IMR-90 (cell line): ENCODE results near the gene C9orf57. TPM values are rescaled to one million over a fixed set of nuclear protein-coding genes. Genes with fewer than 3 reads are reported as not detected.

Experiments
- ATAC-seq: fragments of 200-7000 bp; cut with Tn5 transposase; 2 replicates; pipeline ENCODE4 v1.9.1; 2020; ENCODE audit warnings: low read depth, mild to moderate bottlenecking, moderate library complexity
- BruUV-seq: library from RNA; stranded (reverse); fragments of 400-500 nt; replicated peaks from 2 replicates; lab custom pipeline; 2021; lab: Mats Ljungman, UMichigan
- CTCF ChIA-PET: fragments of 300-600 bp; formaldehyde crosslinking; extraction: SDS; loops from one replicate; lab custom pipeline; 2021; ENCODE audit warnings: antibody characterized with exemption; lab: Yijun Ruan, JAX
- POLR2A ChIA-PET: fragments of 300-600 bp; sonication (Branson Sonifier 250); formaldehyde crosslinking; loops from one replicate; lab custom pipeline; 2022; ENCODE audit warnings: antibody characterized with exemption; ENCODE audit not compliant: unreplicated experiment; lab: Charles Lee
- DNase-seq: peaks from one replicate; pipeline ENCODE4 v3.0.0; 2013
- H2AFZ ChIP-seq: replicated peaks from 2 replicates; pipeline ENCODE3; 2013; ENCODE audit warnings: low read length, mild to moderate bottlenecking; ENCODE audit not compliant: poor library complexity
- H2AK5ac ChIP-seq: 2 replicates; pipeline ENCODE4 v1.6.1; 2013; ENCODE audit warnings: low read depth, low read length, inconsistent platforms
- H2AK9ac ChIP-seq: replicated peaks from 2 replicates; pipeline ENCODE3; 2013; ENCODE audit warnings: mild to moderate bottlenecking, low read depth, low read length, moderate library complexity; ENCODE audit not compliant: poor library complexity
- H2BK120ac ChIP-seq: 2 replicates; pipeline ENCODE4 v1.6.1; 2013; ENCODE audit warnings: low read depth, low read length, inconsistent platforms
- H2BK15ac ChIP-seq: 3 replicates; pipeline ENCODE4 v1.6.1; 2013; ENCODE audit warnings: low read depth, low read length, inconsistent platforms
- H2BK20ac ChIP-seq: 2 replicates; pipeline ENCODE4 v1.6.1; 2013; ENCODE audit warnings: low read depth, mild to moderate bottlenecking, inconsistent platforms, low read length, moderate library complexity
- H2BK5ac ChIP-seq: 2 replicates; pipeline ENCODE4 v1.6.1; 2013; ENCODE audit warnings: mild to moderate bottlenecking, low read depth, low read length, inconsistent platforms; ENCODE audit not compliant: poor library complexity, severe bottlenecking
- H3K14ac ChIP-seq: replicated peaks from 2 replicates; pipeline ENCODE4 v1.6.1; 2013; ENCODE audit warnings: low read depth, low read length, inconsistent platforms
- H3K18ac ChIP-seq: 2 replicates; pipeline ENCODE4 v1.6.1; 2013; ENCODE audit warnings: low read depth, low read length, control low read depth
- H3K23ac ChIP-seq: 2 replicates; pipeline ENCODE4 v1.6.1; 2013; ENCODE audit warnings: low read depth, low read length, inconsistent platforms
- H3K27ac ChIP-seq: 2 replicates; pipeline ENCODE4 v1.5.1; 2013; ENCODE audit warnings: mild to moderate bottlenecking, control low read depth, low read length; ENCODE audit not compliant: insufficient read depth
- H3K27me3 ChIP-seq: 2 replicates; pipeline ENCODE4 v1.6.1; 2013; ENCODE audit warnings: low read length; ENCODE audit not compliant: control insufficient read depth, insufficient read depth
- H3K36me3 ChIP-seq: 2 replicates; pipeline ENCODE4 v1.6.1; 2013; ENCODE audit warnings: low read length, mixed read lengths; ENCODE audit not compliant: control insufficient read depth, insufficient read depth
- H3K4ac ChIP-seq: 2 replicates; pipeline ENCODE4 v1.6.1; 2013; ENCODE audit warnings: low read depth, low read length, inconsistent platforms
- H3K4me1 ChIP-seq: 2 replicates; pipeline ENCODE4 v1.6.1; 2013; ENCODE audit warnings: low read length, mixed read lengths; ENCODE audit not compliant: control insufficient read depth, insufficient read depth
- H3K4me2 ChIP-seq: 2 replicates; pipeline ENCODE4 v1.6.1; 2013; ENCODE audit warnings: low read depth, mild to moderate bottlenecking, control low read depth, low read length, moderate library complexity
- H3K4me3 ChIP-seq: 2 replicates; pipeline ENCODE4 v1.5.1; 2013; ENCODE audit warnings: low read depth, mild to moderate bottlenecking, control low read depth, low read length, moderate library complexity; ENCODE audit not compliant: insufficient read depth
- H3K56ac ChIP-seq: 2 replicates; pipeline ENCODE4 v1.6.1; 2013; ENCODE audit warnings: low read length, inconsistent platforms; ENCODE audit not compliant: insufficient read depth; ENCODE audit errors: extremely low read depth
- H3K79me1 ChIP-seq, 2 experiments: 2 replicates each; pipeline ENCODE4 v1.6.1; 2013; ENCODE audit warnings: low read length in 2 of 2, inconsistent platforms in 1 of 2, low read depth in 1 of 2
- H3K9ac ChIP-seq: 2 replicates; pipeline ENCODE4 v1.6.1; 2013; ENCODE audit warnings: low read depth, low read length, control low read depth
- H3K9me1 ChIP-seq: 2 replicates; pipeline ENCODE4 v1.6.1; 2013; ENCODE audit warnings: low read length, inconsistent platforms; ENCODE audit not compliant: insufficient read depth
- H3K9me3 ChIP-seq: 2 replicates; pipeline ENCODE4 v1.6.1; 2013; ENCODE audit warnings: low read length; ENCODE audit not compliant: control insufficient read depth, insufficient read depth
- H4K20me1 ChIP-seq: 2 replicates; pipeline ENCODE4 v1.6.1; 2013; ENCODE audit warnings: low read length, inconsistent platforms; ENCODE audit not compliant: insufficient read depth
- H4K5ac ChIP-seq: 2 replicates; pipeline ENCODE4 v1.6.1; 2013; ENCODE audit warnings: mild to moderate bottlenecking, low read depth, low read length, control low read depth
- H4K8ac ChIP-seq, 2 experiments: 2 replicates each; pipeline ENCODE4 v1.6.1; 2013; ENCODE audit warnings: low read depth in 2 of 2, low read length in 2 of 2, control low read depth in 1 of 2, inconsistent platforms in 1 of 2
- H4K91ac ChIP-seq: 2 replicates; pipeline ENCODE4 v1.6.1; 2013; ENCODE audit warnings: low read depth, low read length, inconsistent platforms; ENCODE audit not compliant: insufficient read depth
- BHLHE40 ChIP-seq: fragments of 150-350 bp; IDR thresholded peaks from 2 replicates; pipeline ENCODE4 v1.6.1; 2016; ENCODE audit warnings: mild to moderate bottlenecking, low read depth, low read length
- FOS ChIP-seq: fragments of 150-350 bp; IDR thresholded peaks from 2 replicates; pipeline ENCODE4 v1.6.1; 2016; ENCODE audit warnings: low read depth, low read length
- WGBS, 2 experiments: methylation state at CpG; one replicate each; pipeline versions ENCODE4 v1.1.5 to v1.1.7; 2013; ENCODE audit warnings: missing lambda C conversion rate in 2 of 2; ENCODE audit not compliant: insufficient read length in 1 of 2; ENCODE audit errors: extremely low coverage in 2 of 2; 5-methylcytosine and 5-hydroxymethylcytosine counted together
- dilution Hi-C: fragments of 300-500 bp; cut with HindIII; formaldehyde crosslinking; loops from one replicate; pipeline ENCODE4 v1.14.3; 2018; ENCODE audit warnings: low sequenced_read_pairs; ENCODE audit not compliant: unreplicated experiment
- in situ Hi-C: fragments of 300-500 bp; cut with MboI; formaldehyde crosslinking; loops from 3 replicates; pipeline ENCODE4 v1.14.3; 2019; ENCODE audit warnings: low sequenced_read_pairs, inconsistent platforms, mixed read lengths
- intact Hi-C: fragments of 100-400 bp; cut with micrococcal nuclease; formaldehyde crosslinking; loops from 2 replicates; pipeline ENCODE4 v1.10.0; 2022
- polyA plus RNA-seq, 3 experiments: library from polyadenylated mRNA; depleted of rRNA; stranded (reverse); fragments of >200 nt; gene quantifications; 2 replicates each; pipeline ENCODE4 v1.2.3, GENCODE V29; 2012; ENCODE audit warnings: low replicate concordance in 1 of 3
- total RNA-seq: library from RNA; depleted of rRNA; stranded (reverse); fragments of >200 nt; gene quantifications from 2 replicates; pipeline ENCODE4 v1.2.3, GENCODE V29; 2012

The C9orf57 gene
- total and polyA plus RNA-seq, 2 of the 4 experiments (the other 2 are of a cell fraction) = not detected

DNA sequence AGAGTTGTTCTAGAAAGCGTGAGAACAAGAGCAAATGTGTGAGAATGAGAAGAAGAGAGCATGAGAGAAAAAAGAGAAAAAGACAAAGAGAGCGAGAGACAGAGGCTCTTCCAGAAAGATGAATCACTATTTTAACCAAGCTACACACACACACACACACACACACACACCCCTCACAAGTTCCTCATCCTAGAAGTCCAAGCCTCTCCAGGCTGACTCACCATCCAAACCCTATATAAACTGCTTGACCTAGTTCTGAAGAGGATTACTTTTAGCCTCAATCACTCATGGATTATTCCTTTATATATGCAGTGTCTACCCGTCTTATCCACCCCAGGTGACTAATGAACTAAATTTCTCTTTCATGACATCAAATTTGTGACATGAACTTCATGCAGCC is 37.6 kb downstream of the C9orf57 start:
- intact Hi-C loops (no loop called here), in situ Hi-C loops (loop anchor here (10.0 kb wide), 1 partner anchor 418 kb away; no protein-coding TSS in a partner anchor), dilution Hi-C loops (no loop called here)
- Histone ChIP-seq H3K36me3 (no peaks in the 10 kb centered on the region), H4K5ac (no peak overlapping the region), H4K8ac (no peak overlapping the region), H3K9me1 (no peaks in the 10 kb centered on the region), H2AK9ac (no peak overlapping the region), H4K91ac (no peak overlapping the region), H2BK5ac (no peak overlapping the region), H3K27ac (no peak overlapping the region), H3K23ac (no peak overlapping the region), H2BK15ac (no peak overlapping the region), H2BK20ac (no peak overlapping the region), H3K27me3 (no peaks in the 10 kb centered on the region), H2AFZ (no peak overlapping the region), H3K14ac (no peak overlapping the region), H3K9ac (no peak overlapping the region), H2AK5ac (no peak overlapping the region), H3K4me3 (no peak overlapping the region), H3K4me1 (no peaks in the 10 kb centered on the region), H3K4me2 (no peak overlapping the region), H3K79me1 (no peaks in the 10 kb centered on the region), H3K56ac (no peak overlapping the region), H3K9me3 (no peaks in the 10 kb centered on the region), H3K4ac (no peak overlapping the region), H4K20me1 (no peaks in the 10 kb centered on the region), H2BK120ac (no peak overlapping the region), H3K18ac (no peak overlapping the region)
- WGBS, 2 experiments = no CpG with 5 or more reads among the region's 3 CpGs
- no TSS peak for BruUV-seq
- peak; percentile 85 for DNase-seq
- POLR2A ChIA-PET = no interaction called here
- CTCF ChIA-PET = interaction anchor here (2.8 kb wide), 1 partner anchor 215 kb away, joined by 35 read pairs; no protein-coding TSS in a partner anchor
- peak; percentile 84 for ATAC-seq
- TF ChIP-seq BHLHE40 = no peak
- TF ChIP-seq FOS = peak; percentile 64
